ENCODE measurements around the gene MTCL1. TPM values are rescaled to one million over a fixed set of nuclear protein-coding genes. Genes with fewer than 3 reads are reported as not detected.

MTCL1 gene
- total and polyA plus RNA-seq, 4 donors = 0.65 to 5.4 (median 1.4) TPM

- TF ChIP-seq FOXA2 (IDR thresholded peaks at IDR 0.05) (no peak), ZBTB33 (IDR thresholded peaks at IDR 0.05) (no peak), REST (IDR thresholded peaks at IDR 0.05) (no peak), EGR1 (IDR thresholded peaks at IDR 0.05; ENCODE audit: low read depth in 2 of 2) (no peak), MAX (IDR thresholded peaks at IDR 0.05) (no peak), NR2F2 (IDR thresholded peaks at IDR 0.05) (no peak), HNF4G (IDR thresholded peaks at IDR 0.05) (no peak), GABPA (IDR thresholded peaks at IDR 0.05 in 1 of 2, conservative IDR thresholded peaks at IDR 0.05 in 1 of 2) (no peak), RXRA (IDR thresholded peaks at IDR 0.05) (no peak), HNF4A (conservative IDR thresholded peaks at IDR 0.05) (no peak), TAF1 (conservative IDR thresholded peaks at IDR 0.05) (no peak), ATF3 (IDR thresholded peaks at IDR 0.05) (no peak), RAD21 (IDR thresholded peaks at IDR 0.05) (no peak)
- Histone ChIP-seq H3K27ac (ENCODE audit: low read depth in 1 of 2, low read length in 2 of 2) (no peak overlapping the region), H3K4me1 (ENCODE audit: control insufficient read depth in 4 of 4, insufficient read depth in 4 of 4, low read length in 3 of 4) (no peaks in the 10 kb centered on the region), H3K9ac (ENCODE audit: low read depth in 1 of 2, low read length in 2 of 2) (no peak overlapping the region), H3K4me3 (ENCODE audit: low read depth in 1 of 3, low read length in 3 of 3) (no peak overlapping the region), H3K36me3 (ENCODE audit: control insufficient read depth in 4 of 4, insufficient read depth in 3 of 4, low read depth in 1 of 4, low read length in 3 of 4) (no peaks in the 10 kb centered on the region), H3K9me3 (ENCODE audit: control insufficient read depth in 4 of 4, low read length in 3 of 4) (peaks cover 0 to 2% (median 0%) of the 10 kb centered on the region in 4 donors), H3K27me3 (ENCODE audit: control insufficient read depth in 4 of 4, insufficient read depth in 4 of 4, low read length in 3 of 4) (no peaks in the 10 kb centered on the region)
- DNase-seq (ENCODE audit: low spot score) = no peak
- WGBS = 59% methylated on average over 1 of the region's 1 CpG
Observed at GRCh38 chr18:8843005-8843404, 137.6 kb downstream of the MTCL1 start.

GRCh38 chr18:8844721-8845148, 139.4 kb downstream of the MTCL1 start:
- TF ChIP-seq HNF4G (IDR thresholded peaks at IDR 0.05) = no peak
- no peak for TF ChIP-seq CTCF (IDR thresholded peaks at IDR 0.05; ENCODE audit: low read depth, low read length, missing input control)
- TF ChIP-seq GABPA (IDR thresholded peaks at IDR 0.05 in 1 of 2, conservative IDR thresholded peaks at IDR 0.05 in 1 of 2) = no peak
- TF ChIP-seq YY1 (IDR thresholded peaks at IDR 0.05) = no peak
- no peak for TF ChIP-seq NR2F2 (IDR thresholded peaks at IDR 0.05)
- TF ChIP-seq JUND (IDR thresholded peaks at IDR 0.05) = no peak
- no peak for TF ChIP-seq FOXA2 (IDR thresholded peaks at IDR 0.05)
- no peak for TF ChIP-seq MAX (IDR thresholded peaks at IDR 0.05)
- no peak for TF ChIP-seq ZBTB33 (IDR thresholded peaks at IDR 0.05)
- no peak for TF ChIP-seq REST (IDR thresholded peaks at IDR 0.05)
- no peak for TF ChIP-seq RAD21 (IDR thresholded peaks at IDR 0.05)
- no peak for TF ChIP-seq TAF1 (conservative IDR thresholded peaks at IDR 0.05)
- TF ChIP-seq HNF4A (conservative IDR thresholded peaks at IDR 0.05) = no peak
- no peak for TF ChIP-seq FOXA1 (IDR thresholded peaks at IDR 0.05)
- no peak for TF ChIP-seq EGR1 (IDR thresholded peaks at IDR 0.05; ENCODE audit: low read depth in 2 of 2)
- Histone ChIP-seq H3K4me3 (ENCODE audit: low read depth in 1 of 3, low read length in 3 of 3) (no peak overlapping the region), H3K27ac (ENCODE audit: low read depth in 1 of 2, low read length in 2 of 2) (no peak overlapping the region), H3K9ac (ENCODE audit: low read depth in 1 of 2, low read length in 2 of 2) (no peak overlapping the region), H3K27me3 (ENCODE audit: control insufficient read depth in 4 of 4, insufficient read depth in 4 of 4, low read length in 3 of 4) (no peaks in the 10 kb centered on the region), H3K9me3 (ENCODE audit: control insufficient read depth in 4 of 4, low read length in 3 of 4) (no peaks in the 10 kb centered on the region), H3K36me3 (ENCODE audit: control insufficient read depth in 4 of 4, insufficient read depth in 3 of 4, low read depth in 1 of 4, low read length in 3 of 4) (no peaks in the 10 kb centered on the region), H3K4me1 (ENCODE audit: control insufficient read depth in 4 of 4, insufficient read depth in 4 of 4, low read length in 3 of 4) (no peaks in the 10 kb centered on the region)
- 73% methylated on average over 16 of the region's 16 CpGs for WGBS
- no peak for DNase-seq (ENCODE audit: low spot score)
